OCI-LY1 (cell line): ENCODE measurements around the gene EXOSC6.

ENCODE experiments used
- H2AFZ ChIP-seq: fragments of 200-600 bp; sonication (generic), shearing (Covaris generic); 2 replicates; pipeline ENCODE4 v1.6.0; 2014; ENCODE audit warnings: antibody characterized with exemption, mild to moderate bottlenecking, low read length
- H3F3A ChIP-seq: fragments of 200-600 bp; sonication (generic), shearing (Covaris generic); 2 replicates; pipeline ENCODE4 v1.6.0; 2014; ENCODE audit warnings: mild to moderate bottlenecking, antibody characterized with exemption, low read length, moderate library complexity; ENCODE audit not compliant: insufficient read depth
- H3K27ac ChIP-seq: fragments of 200-600 bp; sonication (generic); 2 replicates; pipeline ENCODE4 v1.5.1; 2014; ENCODE audit warnings: low read length, mixed run types, mild to moderate bottlenecking, low read depth; ENCODE audit not compliant: poor library complexity, severe bottlenecking
- H3K27me3 ChIP-seq: fragments of 200-600 bp; sonication (generic); 2 replicates; pipeline ENCODE4 v1.6.0; 2014; ENCODE audit warnings: antibody characterized with exemption, mild to moderate bottlenecking, low read length, moderate library complexity; ENCODE audit not compliant: insufficient read depth
- H3K36me3 ChIP-seq: fragments of 200-600 bp; sonication (generic); 2 replicates; pipeline ENCODE4 v1.6.1; 2014; ENCODE audit warnings: mild to moderate bottlenecking, antibody characterized with exemption, low read length, moderate library complexity, mixed read lengths; ENCODE audit not compliant: insufficient read depth
- H3K4me1 ChIP-seq: fragments of 200-600 bp; sonication (generic); 2 replicates; pipeline ENCODE4 v1.5.1; 2014; ENCODE audit warnings: mild to moderate bottlenecking, low read length, moderate library complexity; ENCODE audit not compliant: insufficient read depth, severe bottlenecking
- H3K4me2 ChIP-seq: fragments of 200-600 bp; sonication (generic), shearing (Covaris generic); 2 replicates; pipeline ENCODE4 v1.6.1; 2014; ENCODE audit warnings: low read length
- H3K4me3 ChIP-seq: fragments of 200-600 bp; sonication (generic); 2 replicates; pipeline ENCODE4 v1.5.1; 2014; ENCODE audit warnings: low read length, low read depth, mild to moderate bottlenecking, mixed read lengths; ENCODE audit not compliant: poor library complexity, severe bottlenecking
- H3K79me2 ChIP-seq: fragments of 200-600 bp; shearing (Covaris generic); 2 replicates; pipeline ENCODE4 v1.6.1; 2016; ENCODE audit warnings: mixed run types, low read length, mixed read lengths; ENCODE audit not compliant: insufficient read depth
- H3K9ac ChIP-seq: fragments of 200-600 bp; sonication (generic), shearing (Covaris generic); 2 replicates; pipeline ENCODE4 v1.6.1; 2014; ENCODE audit warnings: mild to moderate bottlenecking, low read length, mixed read lengths
- H3K9me2 ChIP-seq: fragments of 200-600 bp; sonication (generic), shearing (Covaris generic); 2 replicates; pipeline ENCODE4 v1.6.1; 2014; ENCODE audit warnings: low read depth, mild to moderate bottlenecking, low read length, mixed read lengths
- H3K9me3 ChIP-seq: fragments of 200-600 bp; shearing (Covaris generic); 2 replicates; pipeline ENCODE4 v1.6.1; 2014; ENCODE audit warnings: low read length, mixed read lengths
- H4K20me1 ChIP-seq: fragments of 200-600 bp; sonication (generic), shearing (Covaris generic); 2 replicates; pipeline ENCODE4 v1.6.0; 2016; ENCODE audit warnings: mild to moderate bottlenecking, low read length; ENCODE audit not compliant: insufficient read depth
- EZH2 ChIP-seq: fragments of 200-600 bp; sonication (generic), shearing (Covaris generic); IDR thresholded peaks from 2 replicates; pipeline ENCODE4 v1.8.0; 2017; ENCODE audit warnings: borderline replicate concordance, mixed run types, mild to moderate bottlenecking, antibody characterized with exemption, low read length, moderate library complexity, mixed read lengths
- TF ChIP-seq, protein P1 (sequence below): fragments of 200-600 bp; sonication (generic), shearing (Covaris generic); IDR thresholded peaks from 2 replicates; pipeline ENCODE4 v1.5.1; 2017; ENCODE audit warnings: mild to moderate bottlenecking, antibody characterized with exemption, low read length, moderate library complexity, mixed read lengths

Gene EXOSC6

GRCh38 chr16:70257391-70257790, 5.7 kb upstream of the EXOSC6 start:
- peaks cover 97% of the 10 kb centered on the region for H3K36me3 ChIP-seq
- H3K27ac ChIP-seq = no peak overlapping the region
- H3K4me3 ChIP-seq = no peak overlapping the region
- TF ChIP-seq, protein P1, sequence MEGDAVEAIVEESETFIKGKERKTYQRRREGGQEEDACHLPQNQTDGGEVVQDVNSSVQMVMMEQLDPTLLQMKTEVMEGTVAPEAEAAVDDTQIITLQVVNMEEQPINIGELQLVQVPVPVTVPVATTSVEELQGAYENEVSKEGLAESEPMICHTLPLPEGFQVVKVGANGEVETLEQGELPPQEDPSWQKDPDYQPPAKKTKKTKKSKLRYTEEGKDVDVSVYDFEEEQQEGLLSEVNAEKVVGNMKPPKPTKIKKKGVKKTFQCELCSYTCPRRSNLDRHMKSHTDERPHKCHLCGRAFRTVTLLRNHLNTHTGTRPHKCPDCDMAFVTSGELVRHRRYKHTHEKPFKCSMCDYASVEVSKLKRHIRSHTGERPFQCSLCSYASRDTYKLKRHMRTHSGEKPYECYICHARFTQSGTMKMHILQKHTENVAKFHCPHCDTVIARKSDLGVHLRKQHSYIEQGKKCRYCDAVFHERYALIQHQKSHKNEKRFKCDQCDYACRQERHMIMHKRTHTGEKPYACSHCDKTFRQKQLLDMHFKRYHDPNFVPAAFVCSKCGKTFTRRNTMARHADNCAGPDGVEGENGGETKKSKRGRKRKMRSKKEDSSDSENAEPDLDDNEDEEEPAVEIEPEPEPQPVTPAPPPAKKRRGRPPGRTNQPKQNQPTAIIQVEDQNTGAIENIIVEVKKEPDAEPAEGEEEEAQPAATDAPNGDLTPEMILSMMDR = no peak
- TF ChIP-seq EZH2 = no peak
- H3K9ac ChIP-seq = no peak overlapping the region
- H2AFZ ChIP-seq = no peak overlapping the region
- no peaks in the 10 kb centered on the region for H3K4me1 ChIP-seq
- no peaks in the 10 kb centered on the region for H4K20me1 ChIP-seq
- H3K4me2 ChIP-seq = no peak overlapping the region
- no peaks in the 10 kb centered on the region for H3K27me3 ChIP-seq
- no peaks in the 10 kb centered on the region for H3K9me3 ChIP-seq
- no peaks in the 10 kb centered on the region for H3F3A ChIP-seq
- no peaks in the 10 kb centered on the region for H3K9me2 ChIP-seq
- H3K79me2 ChIP-seq = no peaks in the 10 kb centered on the region

GRCh38 chr16:70255574-70255973, 3.8 kb upstream of the EXOSC6 start:
- H3K4me3 ChIP-seq = no peak overlapping the region
- H3K9me3 ChIP-seq = no peaks in the 10 kb centered on the region
- H2AFZ ChIP-seq = no peak overlapping the region
- H3K4me1 ChIP-seq = no peaks in the 10 kb centered on the region
- no peaks in the 10 kb centered on the region for H3F3A ChIP-seq
- H3K4me2 ChIP-seq = no peak overlapping the region
- TF ChIP-seq, protein P1 = no peak
- H3K27me3 ChIP-seq = no peaks in the 10 kb centered on the region
- no peak overlapping the region for H3K27ac ChIP-seq
- peaks cover 5% of the 10 kb centered on the region for H3K79me2 ChIP-seq
- no peaks in the 10 kb centered on the region for H4K20me1 ChIP-seq
- no peaks in the 10 kb centered on the region for H3K9me2 ChIP-seq
- no peak overlapping the region for H3K9ac ChIP-seq
- H3K36me3 ChIP-seq = peaks cover 88% of the 10 kb centered on the region

DNA sequence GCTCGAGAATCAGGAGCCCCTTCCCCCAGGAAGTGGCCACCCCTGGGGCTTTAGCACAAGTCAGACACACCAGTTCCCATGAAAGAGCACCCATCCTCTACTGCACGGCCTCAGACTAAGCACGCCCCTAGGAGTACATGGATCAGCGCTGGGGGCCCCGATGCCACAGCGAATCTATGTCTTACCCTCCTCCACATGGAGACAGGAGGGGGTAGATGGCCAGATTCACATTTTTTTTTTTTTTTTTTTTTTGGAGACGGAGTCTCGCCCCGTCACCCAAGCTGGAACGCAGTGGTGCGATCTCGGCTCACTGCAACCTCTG, 3.2 kb upstream of the EXOSC6 start:
- TF ChIP-seq EZH2 = no peak
- TF ChIP-seq, protein P1 = no peak
- Histone ChIP-seq H3K79me2 (peaks cover 10% of the 10 kb centered on the region), H3K9me2 (no peaks in the 10 kb centered on the region), H2AFZ (no peak overlapping the region), H3K4me1 (peaks cover 4% of the 10 kb centered on the region), H3K4me2 (no peak overlapping the region), H3K9ac (no peak overlapping the region), H3K36me3 (peaks cover 85% of the 10 kb centered on the region), H3F3A (no peaks in the 10 kb centered on the region), H3K27me3 (no peaks in the 10 kb centered on the region), H3K4me3 (no peak overlapping the region), H4K20me1 (no peaks in the 10 kb centered on the region), H3K9me3 (no peaks in the 10 kb centered on the region), H3K27ac (no peak overlapping the region)
